HepG2 (cell line): ENCODE measurements around the gene RORC. TPM values are rescaled to one million over a fixed set of nuclear protein-coding genes. Genes with fewer than 3 reads are reported as not detected.

ENCODE experiments used
- CC2D1A ChIP-seq: sonication (generic); formaldehyde crosslinking; IDR thresholded peaks from 2 replicates; pipeline ENCODE4 v1.8.1; 2023; ENCODE audit warnings: mild to moderate bottlenecking, missing genetic modification reagents
- CHD4 ChIP-seq: fragments of 200-600 bp; sonication (generic); IDR thresholded peaks from 2 replicates; pipeline ENCODE4 v1.7.0; 2017; ENCODE audit warnings: mild to moderate bottlenecking, low read length, borderline replicate concordance
- EEA1 ChIP-seq: sonication (generic); formaldehyde crosslinking; IDR thresholded peaks from 2 replicates; pipeline ENCODE4 v1.5.1; 2020; ENCODE audit warnings: mild to moderate bottlenecking, missing genetic modification reagents, borderline replicate concordance
- FOSL2 ChIP-seq: sonication (generic); formaldehyde crosslinking; IDR thresholded peaks from 2 replicates; pipeline ENCODE4 v1.4.0; 2020; ENCODE audit warnings: missing genetic modification reagents
- GABPB1 ChIP-seq: IDR thresholded peaks from 2 replicates; pipeline ENCODE4 v1.6.1; 2016; ENCODE audit warnings: mild to moderate bottlenecking, missing genetic modification reagents, moderate library complexity, missing compliant biosample characterization
- GMEB1 ChIP-seq: sonication (generic); formaldehyde crosslinking; IDR thresholded peaks from 2 replicates; pipeline ENCODE4 v1.5.1; 2020; ENCODE audit warnings: missing genetic modification reagents, mild to moderate bottlenecking, borderline replicate concordance
- HDAC1 ChIP-seq: sonication (generic); formaldehyde crosslinking; IDR thresholded peaks from 2 replicates; pipeline ENCODE4 v1.5.1; 2020; ENCODE audit warnings: mild to moderate bottlenecking, missing genetic modification reagents
- HNRNPUL1 ChIP-seq: fragments of 200-400 bp; formaldehyde crosslinking; IDR thresholded peaks from 2 replicates; pipeline ENCODE4 v1.6.1; 2017; ENCODE audit warnings: low read depth, mild to moderate bottlenecking, low read length, moderate library complexity
- HOXA9 ChIP-seq: sonication (generic); formaldehyde crosslinking; IDR thresholded peaks from 2 replicates; pipeline ENCODE4 v1.8.1; 2022; ENCODE audit warnings: missing genetic modification reagents, mild to moderate bottlenecking, moderate library complexity, borderline replicate concordance
- KDM5A ChIP-seq: fragments of 200-600 bp; sonication (generic); IDR thresholded peaks from 2 replicates; pipeline ENCODE4 v1.7.0; 2018; ENCODE audit warnings: antibody characterized with exemption, mild to moderate bottlenecking, low read length, borderline replicate concordance
- ZC3H4 ChIP-seq: sonication (generic); formaldehyde crosslinking; IDR thresholded peaks from 2 replicates; pipeline ENCODE4 v1.4.0; 2020; ENCODE audit warnings: missing genetic modification reagents, borderline replicate concordance
- ZFP90 ChIP-seq: sonication (generic); formaldehyde crosslinking; IDR thresholded peaks from 2 replicates; pipeline ENCODE4 v1.8.0; 2022; ENCODE audit warnings: missing genetic modification reagents, mild to moderate bottlenecking, inconsistent platforms, borderline replicate concordance
- ZKSCAN1 ChIP-seq: fragments of 150-350 bp; IDR thresholded peaks from 2 replicates; pipeline ENCODE4 v1.6.1; 2014; ENCODE audit warnings: low read length
- ZNF230 ChIP-seq: sonication (generic); formaldehyde crosslinking; IDR thresholded peaks from 2 replicates; pipeline ENCODE4 v1.4.0; 2020; ENCODE audit warnings: mild to moderate bottlenecking, missing genetic modification reagents
- ZNF484 ChIP-seq: sonication (generic); formaldehyde crosslinking; IDR thresholded peaks from 2 replicates; pipeline ENCODE4 v1.5.1; 2020; ENCODE audit warnings: mild to moderate bottlenecking, low read depth, missing genetic modification reagents, borderline replicate concordance
- polyA plus RNA-seq, 8 experiments: library from polyadenylated mRNA; depleted of rRNA in 3 of 8; stranded (reverse) in 7 of 8; unstranded in 1 of 8; fragments of >200 nt; fragmentation: Illumina TruSeq in 4 of 8; extraction: Trizol in 4 of 8; gene quantifications; 2 replicates each; pipeline versions ENCODE4 v1.2.1 to v1.2.3, GENCODE V29; 2011 to 2016; ENCODE audit warnings: low read depth in 4 of 8, missing spikeins in 1 of 8, mixed read lengths in 1 of 8; ENCODE audit not compliant: insufficient read depth in 1 of 8
- total RNA-seq, 5 experiments: library from RNA; depleted of rRNA; stranded (reverse); fragments of >200 nt; fragmentation: Illumina TruSeq; extraction: Trizol; gene quantifications; 2 replicates each; pipeline ENCODE4 v1.2.3, GENCODE V29; 2016; ENCODE audit warnings: low read depth in 1 of 5
- TF ChIP-seq, protein P1 (sequence below): sonication (generic); formaldehyde crosslinking; IDR thresholded peaks from 2 replicates; pipeline ENCODE4 v1.4.0; 2020; ENCODE audit warnings: missing genetic modification reagents, mild to moderate bottlenecking, borderline replicate concordance
- TF ChIP-seq, protein P2 (sequence below): sonication (generic); formaldehyde crosslinking; IDR thresholded peaks from 2 replicates; pipeline ENCODE4 v1.4.0; 2020; ENCODE audit warnings: missing genetic modification reagents; ENCODE audit errors: not compliant biosample characterization
- TF ChIP-seq, protein P3 (sequence below): sonication (generic); formaldehyde crosslinking; IDR thresholded peaks from 2 replicates; pipeline ENCODE4 v1.8.1; 2023; ENCODE audit warnings: mild to moderate bottlenecking, missing genetic modification reagents

RORC gene
- total and polyA plus RNA-seq, 2 of the 13 experiments (the other 11 are each of a cell fraction or from before 2014, with no cell fraction given) = 2.5 to 6.5 TPM

DNA sequence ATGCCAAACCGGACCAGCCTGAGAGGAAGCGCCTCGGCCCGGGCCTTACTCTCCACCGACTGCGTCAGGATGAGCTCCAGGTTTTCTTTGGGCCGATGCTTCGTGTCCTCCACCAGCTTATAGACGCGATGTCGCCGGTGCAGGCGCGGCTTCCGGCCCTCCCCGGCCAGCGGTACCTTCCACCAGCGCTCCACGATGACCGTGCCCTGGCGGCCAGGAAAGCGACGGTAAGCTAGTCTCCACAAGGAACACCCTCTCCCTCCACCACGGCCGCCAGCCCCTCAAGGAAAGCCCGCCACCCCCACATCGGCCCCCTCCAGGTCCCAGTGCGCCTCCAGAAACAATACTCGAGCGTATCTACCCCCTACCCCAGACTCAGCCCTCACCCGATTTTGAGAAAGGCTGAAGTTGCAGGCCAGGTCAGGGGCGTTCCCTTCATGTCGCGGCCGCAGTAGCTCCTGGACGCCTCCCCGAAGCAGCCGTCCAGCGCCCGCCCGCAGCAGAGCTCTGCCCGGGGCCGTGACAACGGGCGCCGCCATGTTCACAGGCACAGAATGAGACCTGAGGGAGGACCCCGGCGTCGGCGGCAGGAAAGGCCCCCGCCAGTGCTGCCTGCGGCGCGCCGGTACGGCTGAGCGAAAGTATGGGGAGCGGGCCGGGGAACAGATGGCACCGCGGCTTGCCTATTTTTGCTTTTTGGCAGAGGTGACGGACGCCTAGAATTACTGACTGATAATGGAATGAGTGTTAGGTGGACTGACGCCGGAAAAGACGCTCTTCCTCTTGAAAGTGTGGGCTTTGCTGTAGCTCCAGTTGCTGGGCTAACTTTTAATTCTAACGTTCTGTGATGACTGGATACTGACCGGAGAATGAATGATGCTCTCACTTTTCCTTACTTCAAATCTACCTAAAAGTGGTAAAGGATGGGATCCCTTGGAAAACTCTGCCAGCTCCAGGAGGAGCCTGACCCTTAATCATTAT, 68.4 kb downstream of the RORC start, which contains the start of gene MRPL9 (continued):
- TF ChIP-seq, protein P1, sequence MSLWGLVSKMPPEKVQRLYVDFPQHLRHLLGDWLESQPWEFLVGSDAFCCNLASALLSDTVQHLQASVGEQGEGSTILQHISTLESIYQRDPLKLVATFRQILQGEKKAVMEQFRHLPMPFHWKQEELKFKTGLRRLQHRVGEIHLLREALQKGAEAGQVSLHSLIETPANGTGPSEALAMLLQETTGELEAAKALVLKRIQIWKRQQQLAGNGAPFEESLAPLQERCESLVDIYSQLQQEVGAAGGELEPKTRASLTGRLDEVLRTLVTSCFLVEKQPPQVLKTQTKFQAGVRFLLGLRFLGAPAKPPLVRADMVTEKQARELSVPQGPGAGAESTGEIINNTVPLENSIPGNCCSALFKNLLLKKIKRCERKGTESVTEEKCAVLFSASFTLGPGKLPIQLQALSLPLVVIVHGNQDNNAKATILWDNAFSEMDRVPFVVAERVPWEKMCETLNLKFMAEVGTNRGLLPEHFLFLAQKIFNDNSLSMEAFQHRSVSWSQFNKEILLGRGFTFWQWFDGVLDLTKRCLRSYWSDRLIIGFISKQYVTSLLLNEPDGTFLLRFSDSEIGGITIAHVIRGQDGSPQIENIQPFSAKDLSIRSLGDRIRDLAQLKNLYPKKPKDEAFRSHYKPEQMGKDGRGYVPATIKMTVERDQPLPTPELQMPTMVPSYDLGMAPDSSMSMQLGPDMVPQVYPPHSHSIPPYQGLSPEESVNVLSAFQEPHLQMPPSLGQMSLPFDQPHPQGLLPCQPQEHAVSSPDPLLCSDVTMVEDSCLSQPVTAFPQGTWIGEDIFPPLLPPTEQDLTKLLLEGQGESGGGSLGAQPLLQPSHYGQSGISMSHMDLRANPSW (CRISPR knock-in tag) = no peak; the same call in 1 of the 2 replicates
- TF ChIP-seq ZFP90 (CRISPR knock-in tag) (peak; percentile 71; the same call in 1 of the 2 replicates), ZKSCAN1 (no peak), ZNF230 (CRISPR knock-in tag) (no peak), EEA1 (CRISPR knock-in tag) (peak; percentile 79), HDAC1 (peak; percentile 98), CHD4 (no peak), GABPB1 (CRISPR knock-in tag) (peak; percentile 89), HNRNPUL1 (no peak), CC2D1A (no peak), GMEB1 (peak; percentile 75; the same call in 1 of the 2 replicates), KDM5A (peak; percentile 98), FOSL2 (CRISPR knock-in tag) (peak; percentile 41; the same call in 1 of the 2 replicates), HOXA9 (no peak), ZC3H4 (no peak), ZNF484 (CRISPR knock-in tag) (no peak)
- TF ChIP-seq, protein P2, sequence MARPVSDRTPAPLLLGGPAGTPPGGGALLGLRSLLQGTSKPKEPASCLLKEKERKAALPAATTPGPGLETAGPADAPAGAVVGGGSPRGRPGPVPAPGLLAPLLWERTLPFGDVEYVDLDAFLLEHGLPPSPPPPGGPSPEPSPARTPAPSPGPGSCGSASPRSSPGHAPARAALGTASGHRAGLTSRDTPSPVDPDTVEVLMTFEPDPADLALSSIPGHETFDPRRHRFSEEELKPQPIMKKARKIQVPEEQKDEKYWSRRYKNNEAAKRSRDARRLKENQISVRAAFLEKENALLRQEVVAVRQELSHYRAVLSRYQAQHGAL = peak; percentile 55
- TF ChIP-seq, protein P3, sequence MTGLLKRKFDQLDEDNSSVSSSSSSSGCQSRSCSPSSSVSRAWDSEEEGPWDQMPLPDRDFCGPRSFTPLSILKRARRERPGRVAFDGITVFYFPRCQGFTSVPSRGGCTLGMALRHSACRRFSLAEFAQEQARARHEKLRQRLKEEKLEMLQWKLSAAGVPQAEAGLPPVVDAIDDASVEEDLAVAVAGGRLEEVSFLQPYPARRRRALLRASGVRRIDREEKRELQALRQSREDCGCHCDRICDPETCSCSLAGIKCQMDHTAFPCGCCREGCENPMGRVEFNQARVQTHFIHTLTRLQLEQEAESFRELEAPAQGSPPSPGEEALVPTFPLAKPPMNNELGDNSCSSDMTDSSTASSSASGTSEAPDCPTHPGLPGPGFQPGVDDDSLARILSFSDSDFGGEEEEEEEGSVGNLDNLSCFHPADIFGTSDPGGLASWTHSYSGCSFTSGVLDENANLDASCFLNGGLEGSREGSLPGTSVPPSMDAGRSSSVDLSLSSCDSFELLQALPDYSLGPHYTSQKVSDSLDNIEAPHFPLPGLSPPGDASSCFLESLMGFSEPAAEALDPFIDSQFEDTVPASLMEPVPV (CRISPR knock-in tag) = peak; percentile 84; the same call in 1 of the 2 replicates
